HG03108 (cell line): ENCODE data around the gene RBBP8.

Experiments
- ATAC-seq: cut with Tn5 transposase; IDR thresholded peaks from one replicate; pipeline ENCODE4 v1.9.1; 2021; ENCODE audit warnings: moderate library complexity; ENCODE audit not compliant: unreplicated experiment

RBBP8 gene

GRCh38 chr18:22987547-22988189, 54.5 kb downstream of the RBBP8 start:
- no peak for ATAC-seq

- ATAC-seq, result no peak
Measured at GRCh38 chr18:22988208-22988607, 55.1 kb downstream of the RBBP8 start.

- no peak for ATAC-seq
Measured at GRCh38 chr18:22998344-22998743, 65.2 kb downstream of the RBBP8 start.

- no peak for ATAC-seq
Measured at GRCh38 chr18:22999212-22999611, 66.1 kb downstream of the RBBP8 start.

- no peak for ATAC-seq
Measured at GRCh38 chr18:22999647-23000046, 66.5 kb downstream of the RBBP8 start.

- no peak for ATAC-seq
Measured at GRCh38 chr18:23003289-23003688, 70.2 kb downstream of the RBBP8 start.

- ATAC-seq, result no peak
Measured at GRCh38 chr18:23012249-23012648, 79.1 kb downstream of the RBBP8 start.

- no peak for ATAC-seq
Measured at GRCh38 chr18:23020555-23021294, 87.6 kb downstream of the RBBP8 start.

GRCh38 chr18:23021623-23022022, 88.5 kb downstream of the RBBP8 start:
- ATAC-seq, result no peak

GRCh38 chr18:23032030-23032582, 99.0 kb downstream of the RBBP8 start:
- no peak for ATAC-seq

- ATAC-seq, result no peak
Measured at GRCh38 chr18:23033056-23033455, 99.9 kb downstream of the RBBP8 start.

- ATAC-seq, result no peak
Measured at GRCh38 chr18:23036660-23037201, 103.6 kb downstream of the RBBP8 start.

GRCh38 chr18:23037646-23038045, 104.5 kb downstream of the RBBP8 start:
- ATAC-seq, result no peak

- ATAC-seq, result no peak
Measured at GRCh38 chr18:23038712-23039111, 105.6 kb downstream of the RBBP8 start.

- ATAC-seq, result no peak
Measured at GRCh38 chr18:23042133-23042532, 109.0 kb downstream of the RBBP8 start.

- ATAC-seq, result no peak
Measured at GRCh38 chr18:23043803-23044376, 110.8 kb downstream of the RBBP8 start.

GRCh38 chr18:23049698-23050373, 116.7 kb downstream of the RBBP8 start:
- no peak for ATAC-seq

- no peak for ATAC-seq
Measured at GRCh38 chr18:23053776-23054457, 120.8 kb downstream of the RBBP8 start.

- ATAC-seq, result no peak
Measured at GRCh38 chr18:23054553-23054952, 121.4 kb downstream of the RBBP8 start.

GRCh38 chr18:23056315-23056714, 123.2 kb downstream of the RBBP8 start:
- no peak for ATAC-seq

- no peak for ATAC-seq
Measured at GRCh38 chr18:23057096-23057495, 124.0 kb downstream of the RBBP8 start.
